CD14-positive monocyte (primary cell): Measurements from ENCODE around the gene TCEANC. TPM values are rescaled to one million over a fixed set of nuclear protein-coding genes. Genes with fewer than 3 reads are reported as not detected.
"Not testable (repeated sequence)": the region's sequence is repeated elsewhere in the genome, so short reads cannot be mapped to it uniquely, and the experiment has no call there.

Source experiments
- DNase-seq, 3 donors: peaks; one replicate each; pipeline ENCODE4 v3.0.0-alpha.2; 2011 to 2022
- H2AFZ ChIP-seq: 2 replicates; pipeline ENCODE4 v1.6.0; 2012; ENCODE audit warnings: mild to moderate bottlenecking, low read depth, low read length, inconsistent platforms; ENCODE audit not compliant: insufficient read depth, poor library complexity, severe bottlenecking
- H3K27ac ChIP-seq, 2 donors: 1 replicate in 1 of 2; 2 replicates in 1 of 2; pipeline ENCODE4 v1.5.1; 2012 to 2013; ENCODE audit warnings: low read length in 2 of 2, control low read depth in 1 of 2, inconsistent platforms in 1 of 2, low read depth in 1 of 2, mild to moderate bottlenecking in 1 of 2
- H3K27me3 ChIP-seq, 2 donors: one replicate each; pipeline versions ENCODE4 v1.6.0 to v1.6.1; 2011 to 2013; ENCODE audit warnings: low read length in 2 of 2; ENCODE audit not compliant: control insufficient read depth in 2 of 2, insufficient read depth in 2 of 2
- H3K36me3 ChIP-seq, 2 donors: replicated peaks in 1 of 2; 1 replicate in 1 of 2; 2 replicates in 1 of 2; pipeline versions ENCODE4 v1.5.1 to v1.6.1; 2012 to 2013; ENCODE audit warnings: low read length in 2 of 2, control low read depth in 1 of 2, inconsistent platforms in 1 of 2, mild to moderate bottlenecking in 1 of 2; ENCODE audit not compliant: insufficient read depth in 2 of 2, control insufficient read depth in 1 of 2
- H3K4me1 ChIP-seq, 2 donors: 1 replicate in 1 of 2; 2 replicates in 1 of 2; pipeline versions ENCODE4 v1.5.1 to v1.6.1; 2012 to 2013; ENCODE audit warnings: low read length in 2 of 2, control low read depth in 1 of 2, inconsistent platforms in 1 of 2, mild to moderate bottlenecking in 1 of 2, moderate library complexity in 1 of 2; ENCODE audit not compliant: insufficient read depth in 2 of 2, control insufficient read depth in 1 of 2
- H3K4me2 ChIP-seq: replicated peaks from 2 replicates; pipeline ENCODE3; 2012; ENCODE audit warnings: low read length, moderate library complexity, mild to moderate bottlenecking; ENCODE audit not compliant: poor library complexity, severe bottlenecking; ENCODE audit errors: extremely low read depth
- H3K4me3 ChIP-seq, 3 experiments: fragments of 200-600 bp in 1 of 3; sonication (generic) in 1 of 3; replicated peaks in 1 of 3; 1 replicate in 2 of 3; 2 replicates in 1 of 3; pipeline ENCODE4 v1.5.1; 2011 to 2013; ENCODE audit warnings: low read length in 3 of 3, mild to moderate bottlenecking in 3 of 3, control low read depth in 2 of 3, low read depth in 2 of 3, inconsistent platforms in 1 of 3, moderate library complexity in 1 of 3
- H3K79me2 ChIP-seq: 2 replicates; pipeline ENCODE4 v1.6.0; 2012; ENCODE audit warnings: mild to moderate bottlenecking, control low read depth, inconsistent platforms, low read length, moderate library complexity; ENCODE audit not compliant: insufficient read depth
- H3K9ac ChIP-seq: 2 replicates; pipeline ENCODE4 v1.6.0; 2017; ENCODE audit warnings: low read length, mild to moderate bottlenecking; ENCODE audit not compliant: insufficient read depth, poor library complexity, severe bottlenecking
- H3K9me3 ChIP-seq, 2 donors: replicated peaks in 1 of 2; 1 replicate in 1 of 2; 2 replicates in 1 of 2; pipeline versions ENCODE4 v1.5.1 to v1.6.1; 2012 to 2013; ENCODE audit warnings: low read length in 2 of 2, control low read depth in 1 of 2; ENCODE audit not compliant: control insufficient read depth in 1 of 2, insufficient read depth in 1 of 2
- H4K20me1 ChIP-seq: 2 replicates; pipeline ENCODE4 v1.6.0; 2012; ENCODE audit warnings: mild to moderate bottlenecking, low read length, control low read depth, moderate library complexity; ENCODE audit not compliant: insufficient read depth
- H3K27ac Mint-ChIP-seq, 7 donors: one replicate each; pipeline ENCODE4 v1.8.0; 2020; ENCODE audit warnings: mild to moderate bottlenecking in 7 of 7, mixed read lengths in 7 of 7, moderate library complexity in 6 of 7, inconsistent platforms in 2 of 7
- H3K27me3 Mint-ChIP-seq, 3 donors: one replicate each; pipeline ENCODE4 v1.8.0; 2021 to 2022; ENCODE audit warnings: low read depth in 3 of 3, mild to moderate bottlenecking in 3 of 3, mixed read lengths in 3 of 3, moderate library complexity in 3 of 3, inconsistent platforms in 1 of 3
- H3K36me3 Mint-ChIP-seq, 2 donors: one replicate each; pipeline ENCODE4 v1.8.0; 2020; ENCODE audit warnings: mixed read lengths in 2 of 2, inconsistent platforms in 1 of 2, mild to moderate bottlenecking in 1 of 2
- H3K4me1 Mint-ChIP-seq: one replicate; pipeline ENCODE4 v1.8.0; 2020; ENCODE audit warnings: mild to moderate bottlenecking, mixed read lengths
- H3K4me3 Mint-ChIP-seq, 2 donors: one replicate each; pipeline ENCODE4 v1.8.0; 2020; ENCODE audit warnings: mild to moderate bottlenecking in 2 of 2, mixed read lengths in 2 of 2, moderate library complexity in 1 of 2
- H3K9me3 Mint-ChIP-seq, 7 donors: one replicate each; pipeline ENCODE4 v1.8.0; 2020 to 2022; ENCODE audit warnings: mixed read lengths in 7 of 7, mild to moderate bottlenecking in 6 of 7, moderate library complexity in 6 of 7, inconsistent platforms in 2 of 7
- CTCF ChIP-seq: fragments of 200-600 bp; IDR thresholded peaks from one replicate; pipeline ENCODE4 v1.8.0; 2022; ENCODE audit warnings: antibody characterized with exemption, mild to moderate bottlenecking
- WGBS: methylation state at CpG from one replicate; pipeline ENCODE4 v1.1.5; 2013; ENCODE audit warnings: missing lambda C conversion rate; ENCODE audit not compliant: insufficient coverage; 5-methylcytosine and 5-hydroxymethylcytosine counted together
- intact Hi-C, 2 donors: fragments of 100-400 bp; cut with micrococcal nuclease; formaldehyde crosslinking; loops; one replicate each; pipeline versions ENCODE4 v1.15.0 to v1.15.1; 2023
- polyA plus RNA-seq, 3 donors: library from polyadenylated mRNA; depleted of rRNA in 1 of 3; unstranded in 2 of 3; stranded (reverse) in 1 of 3; fragments of 300-500 nt in 2 of 3; fragments of >200 nt in 1 of 3; fragmentation: Illumina TruSeq in 2 of 3; gene quantifications; 1 replicate in 2 of 3; 2 replicates in 1 of 3; pipeline ENCODE4 v1.2.3, GENCODE V29; 2012 to 2021

The TCEANC gene
- polyA plus RNA-seq, 3 donors = 1.6 to 2.8 (median 1.9) TPM

- H4K20me1 ChIP-seq = no peaks in the 10 kb centered on the region
- intact Hi-C loops = no loop called here
- no peaks in the 10 kb centered on the region for H3K36me3 Mint-ChIP-seq
- H3K9me3 Mint-ChIP-seq = peaks cover 10 to 58% (median 33%) of the 10 kb centered on the region in 7 donors
- no peak overlapping the region for H3K9ac ChIP-seq
- H2AFZ ChIP-seq = no peak overlapping the region
- DNase-seq = no peak
- no peaks in the 10 kb centered on the region for H3K36me3 ChIP-seq
- H3K27me3 ChIP-seq = peaks cover 0 to 3% of the 10 kb centered on the region in 2 donors
- peaks cover 22 to 41% of the 10 kb centered on the region in 2 donors for H3K9me3 ChIP-seq
- H3K27me3 Mint-ChIP-seq = peaks cover 0 to 15% (median 2%) of the 10 kb centered on the region in 3 donors
- no peaks in the 10 kb centered on the region for H3K4me1 Mint-ChIP-seq
- no peak overlapping the region for H3K4me3 ChIP-seq
- H3K27ac ChIP-seq = no peak overlapping the region
- H3K27ac Mint-ChIP-seq = no peak overlapping the region
- WGBS = no CpG with 5 or more reads among the region's 1 CpG
- no peak overlapping the region for H3K4me2 ChIP-seq
- no peaks in the 10 kb centered on the region for H3K4me1 ChIP-seq
- no peaks in the 10 kb centered on the region for H3K79me2 ChIP-seq
- TF ChIP-seq CTCF = no peak
- H3K4me3 Mint-ChIP-seq = no peak overlapping the region
Measured at GRCh38 chrX:13638021-13638420, 14.9 kb upstream of the TCEANC start.

- H3K27ac ChIP-seq = no peak overlapping the region
- peaks cover 0 to 22% (median 2%) of the 10 kb centered on the region in 3 donors for H3K27me3 Mint-ChIP-seq
- no peak overlapping the region for H3K9ac ChIP-seq
- TF ChIP-seq CTCF = no peak
- no CpG with 5 or more reads among the region's 3 CpGs for WGBS
- DNase-seq = no peak
- H3K79me2 ChIP-seq = no peaks in the 10 kb centered on the region
- no peak overlapping the region for H3K4me2 ChIP-seq
- no peaks in the 10 kb centered on the region for H3K4me1 Mint-ChIP-seq
- no peak overlapping the region for H2AFZ ChIP-seq
- H3K9me3 ChIP-seq = peaks cover 22 to 41% of the 10 kb centered on the region in 2 donors
- H3K36me3 Mint-ChIP-seq = no peaks in the 10 kb centered on the region
- H3K9me3 Mint-ChIP-seq = peaks cover 10 to 58% (median 33%) of the 10 kb centered on the region in 7 donors
- intact Hi-C loops = no loop called here
- no peaks in the 10 kb centered on the region for H3K4me1 ChIP-seq
- H3K27me3 ChIP-seq = peaks cover 0 to 2% of the 10 kb centered on the region in 2 donors
- H3K4me3 ChIP-seq = no peak overlapping the region
- H3K36me3 ChIP-seq = no peaks in the 10 kb centered on the region
- H4K20me1 ChIP-seq = no peaks in the 10 kb centered on the region
- H3K4me3 Mint-ChIP-seq = no peak overlapping the region
- H3K27ac Mint-ChIP-seq = no peak overlapping the region
Measured at GRCh38 chrX:13638826-13639225, 14.1 kb upstream of the TCEANC start.

- DNase-seq, H3K36me3 Mint-ChIP-seq, H3K9ac ChIP-seq, H3K4me1 ChIP-seq, H3K4me3 ChIP-seq, H4K20me1 ChIP-seq, H3K27ac ChIP-seq, H3K27ac Mint-ChIP-seq, H3K27me3 ChIP-seq, H3K79me2 ChIP-seq, intact Hi-C loops, H3K4me2 ChIP-seq, H3K36me3 ChIP-seq, H2AFZ ChIP-seq, H3K4me3 Mint-ChIP-seq, H3K4me1 Mint-ChIP-seq: not testable (repeated sequence)
- peaks cover 15 to 24% of the 10 kb centered on the region in 2 donors for H3K9me3 ChIP-seq
- H3K9me3 Mint-ChIP-seq = peaks cover 2 to 40% (median 24%) of the 10 kb centered on the region in 7 donors
- H3K27me3 Mint-ChIP-seq = peaks cover 0 to 19% (median 2%) of the 10 kb centered on the region in 3 donors
- no CpG with 5 or more reads among the region's 4 CpGs for WGBS
Measured at GRCh38 chrX:13641684-13642083, 11.3 kb upstream of the TCEANC start.
